Stimulated activated CD8-positive, alpha-beta memory T cell treated with anti-CD3 and anti-CD28 coated beads, Interleukin-4, amount 100 ng/mL, for 4 hours (primary cell): ENCODE measurements around the gene RGS3.

Experiments
- DNase-seq, 2 donors: peaks; one replicate each; pipeline ENCODE4 v3.0.0-alpha.2; 2020; ENCODE audit warnings: low read depth in 2 of 2, low spot score in 1 of 2

RGS3 gene

GRCh38 chr9:113511047-113511521 is 47.6 kb downstream of the RGS3 start:
- DNase-seq = no peak

- peak; percentile 53 to 77 for DNase-seq
These were observed 48.6 kb downstream of the RGS3 start for GRCh38 chr9:113511856-113512761.

DNA sequence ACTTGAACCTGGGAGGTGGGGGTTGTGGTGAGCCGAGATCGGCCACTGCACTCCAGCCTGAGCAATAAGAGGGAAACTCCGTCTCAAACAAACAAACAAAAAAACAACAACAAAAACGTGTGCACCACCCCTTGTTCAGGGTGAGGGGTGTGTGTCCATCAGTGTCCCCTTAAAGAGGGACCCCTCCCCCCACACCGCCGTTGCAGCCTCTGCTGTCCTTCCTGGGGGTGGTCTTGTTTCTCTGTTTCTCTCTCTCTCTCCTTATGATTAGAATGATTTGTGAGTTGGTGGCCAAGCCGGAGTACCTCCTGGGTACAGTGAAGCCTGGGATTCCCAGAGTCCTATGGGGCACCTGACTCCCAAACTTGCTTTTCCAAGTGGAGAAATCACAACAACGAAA is 49.6 kb downstream of the RGS3 start:
- no peak for DNase-seq

GRCh38 chr9:113513536-113513935 is 50.0 kb downstream of the RGS3 start:
- no peak for DNase-seq

DNA sequence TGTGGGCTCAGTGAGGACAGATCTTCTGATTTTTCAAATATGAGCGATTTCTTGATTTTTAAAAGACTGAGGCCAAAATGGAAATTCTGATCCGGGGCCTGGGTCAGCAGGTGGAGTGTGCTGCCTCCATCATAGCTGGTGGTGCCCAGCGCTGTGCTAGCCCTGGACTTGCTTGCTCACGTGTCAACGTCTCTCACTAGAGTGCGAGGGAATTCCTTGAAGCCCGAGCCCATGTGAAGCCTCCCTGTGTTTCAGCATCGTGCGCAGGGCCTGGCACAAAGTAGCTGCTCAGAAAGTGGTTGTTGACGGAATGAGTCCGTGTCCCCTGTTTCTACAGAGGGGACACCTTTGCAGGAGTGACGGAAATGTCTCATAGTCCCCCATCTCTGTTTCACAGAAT is 50.5 kb downstream of the RGS3 start:
- no peak for DNase-seq

- DNase-seq = no peak
These were observed 51.2 kb downstream of the RGS3 start for GRCh38 chr9:113514748-113515147.

GRCh38 chr9:113515862-113516261 is 52.3 kb downstream of the RGS3 start:
- DNase-seq = no peak

DNA sequence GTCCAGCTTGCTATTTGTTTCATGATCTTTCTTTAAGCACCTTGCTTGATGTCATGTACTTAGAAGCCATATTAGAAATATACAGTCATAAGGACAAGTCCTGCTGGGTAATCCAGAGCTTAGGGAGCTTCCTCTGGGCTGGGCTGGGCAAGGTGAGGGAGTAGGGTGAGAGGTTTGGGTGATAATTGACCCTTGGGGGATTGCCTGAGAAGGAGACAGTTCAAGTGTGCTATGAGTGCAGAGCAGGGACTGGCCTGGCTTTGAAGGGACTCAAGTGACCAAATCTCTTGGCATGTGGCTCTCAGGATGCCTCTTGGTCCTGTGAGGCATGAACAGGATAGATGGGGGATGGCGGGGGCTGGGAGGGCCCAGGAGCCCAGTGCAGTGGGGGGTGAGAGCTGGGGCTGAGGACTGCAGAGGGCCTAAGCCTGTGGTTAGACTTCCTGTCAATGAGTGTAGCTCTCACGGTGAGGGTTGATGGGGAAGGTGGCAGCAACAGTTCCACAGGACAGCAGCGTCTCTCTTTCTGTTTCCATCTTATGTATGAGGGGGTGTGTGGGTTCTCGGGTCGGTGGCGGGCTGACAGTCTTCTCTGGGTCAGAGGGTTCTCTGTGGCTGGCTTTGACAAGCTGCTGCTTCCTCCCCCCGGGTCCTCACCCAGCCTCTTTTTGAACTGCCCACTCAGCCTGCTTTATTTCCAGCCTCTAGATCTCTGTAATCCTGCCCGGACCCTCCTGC is 53.5 kb downstream of the RGS3 start:
- peak; percentile 38 to 67 for DNase-seq

DNA sequence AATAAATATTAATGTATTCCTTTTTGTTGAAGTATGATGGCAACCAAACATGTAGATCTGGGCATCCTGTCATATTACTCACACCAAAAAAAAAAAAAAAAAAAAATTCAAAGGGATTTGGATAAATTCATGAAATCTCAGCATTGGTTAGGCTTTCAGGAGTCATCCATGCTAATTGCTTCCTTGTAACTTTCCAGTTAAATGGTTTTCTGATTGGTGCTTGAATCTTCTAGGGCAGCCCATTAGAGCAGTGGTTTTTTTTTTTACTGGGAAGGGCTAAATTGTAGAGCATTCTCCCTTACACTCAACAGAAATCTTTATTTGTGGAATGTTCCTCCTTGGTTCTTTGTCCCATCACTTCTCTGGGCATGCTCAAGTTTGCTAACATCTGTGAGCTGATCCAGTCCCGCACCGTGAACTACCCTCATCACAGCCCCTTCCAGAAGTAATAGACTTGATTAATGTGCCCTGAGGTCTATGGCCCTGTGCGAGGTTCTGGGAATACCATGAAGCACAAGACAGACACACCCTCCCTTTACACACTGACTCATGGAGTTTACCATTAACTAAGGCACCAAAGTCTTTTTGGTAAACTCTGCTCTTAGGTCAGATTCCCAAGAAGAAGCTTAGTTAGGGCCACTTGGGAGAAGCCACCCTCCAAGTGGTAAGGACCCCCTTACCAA is 56.0 kb downstream of the RGS3 start:
- no peak for DNase-seq

- DNase-seq = peak in 1 of 2 donors; percentile 44
These were observed 56.6 kb downstream of the RGS3 start for GRCh38 chr9:113520109-113520642.

GRCh38 chr9:113521693-113522255 is 58.2 kb downstream of the RGS3 start:
- no peak for DNase-seq

GRCh38 chr9:113522419-113522818 is 58.9 kb downstream of the RGS3 start:
- no peak for DNase-seq

- DNase-seq = no peak
These were observed 59.3 kb downstream of the RGS3 start for GRCh38 chr9:113522858-113523257.

- DNase-seq = peak; percentile 42 to 74
These were observed 60.1 kb downstream of the RGS3 start for GRCh38 chr9:113523421-113524141.

- DNase-seq = no peak
These were observed 60.9 kb downstream of the RGS3 start for GRCh38 chr9:113524468-113524867.

- no peak for DNase-seq
These were observed 61.7 kb downstream of the RGS3 start for GRCh38 chr9:113525205-113525604.

DNA sequence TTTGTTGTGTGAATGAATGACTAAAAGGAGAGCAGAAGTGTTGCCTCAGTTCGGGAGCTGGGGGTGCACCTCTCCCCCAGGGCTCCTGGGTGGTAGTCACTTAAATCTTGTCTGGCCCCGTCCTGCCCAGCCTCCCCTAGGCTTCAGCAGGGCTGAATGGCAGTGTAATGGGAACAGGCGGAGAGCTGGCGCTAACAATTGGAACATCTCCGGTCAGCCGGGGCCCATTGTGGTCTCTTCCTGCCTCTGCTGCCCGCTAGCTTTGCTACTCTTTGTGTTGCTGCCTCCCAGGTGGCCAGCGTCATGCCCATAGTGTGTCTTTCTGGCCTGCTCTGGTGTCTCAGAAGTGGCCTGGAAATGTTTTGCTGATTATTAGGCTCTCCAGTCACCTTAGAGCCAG is 62.3 kb downstream of the RGS3 start:
- no peak for DNase-seq

DNA sequence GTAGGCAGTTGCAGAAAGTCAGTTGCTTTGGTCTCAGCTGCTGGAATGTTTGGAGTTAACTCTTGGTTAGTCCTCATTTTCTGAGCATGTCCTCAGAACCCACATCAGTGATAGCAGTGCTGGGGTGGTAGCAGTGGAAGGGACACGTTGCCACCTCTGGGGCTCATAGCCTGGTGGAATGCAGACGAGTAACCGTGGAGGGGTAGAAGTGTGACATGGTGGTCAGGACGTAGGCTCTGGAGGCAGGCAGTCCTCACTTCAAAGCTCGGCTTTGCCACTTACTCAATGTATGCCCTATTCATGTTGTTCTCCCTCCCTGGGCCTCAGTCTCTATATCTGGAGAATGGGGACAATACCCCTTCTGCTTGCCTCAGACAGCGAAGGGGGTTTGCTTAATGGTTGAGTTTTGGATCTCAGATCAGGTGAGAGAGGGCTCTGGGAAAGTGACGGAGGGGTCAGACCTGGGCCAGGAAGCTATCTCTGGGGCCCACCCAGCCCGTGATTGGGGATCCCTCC is 62.8 kb downstream of the RGS3 start:
- DNase-seq = no peak

DNA sequence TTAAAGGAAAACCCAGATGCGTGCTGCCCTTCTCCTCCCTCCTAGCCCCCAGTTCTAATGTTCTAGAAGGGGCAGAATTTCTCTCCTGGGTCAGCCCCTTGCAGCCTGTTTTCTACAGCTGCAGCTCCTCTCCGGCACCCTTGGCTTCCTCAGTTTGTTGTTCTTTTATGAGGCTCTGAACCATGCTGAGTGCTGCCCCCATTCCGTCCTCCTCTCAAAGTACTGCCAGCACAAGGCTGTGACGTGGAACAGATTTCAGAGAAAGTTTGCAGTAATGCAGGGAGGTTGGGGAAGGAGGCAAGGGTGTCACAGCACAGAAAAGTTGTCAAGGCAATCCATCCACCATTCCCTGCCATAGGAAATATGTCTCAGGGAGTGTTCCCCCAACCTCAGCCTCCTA is 63.3 kb downstream of the RGS3 start:
- DNase-seq = no peak

DNA sequence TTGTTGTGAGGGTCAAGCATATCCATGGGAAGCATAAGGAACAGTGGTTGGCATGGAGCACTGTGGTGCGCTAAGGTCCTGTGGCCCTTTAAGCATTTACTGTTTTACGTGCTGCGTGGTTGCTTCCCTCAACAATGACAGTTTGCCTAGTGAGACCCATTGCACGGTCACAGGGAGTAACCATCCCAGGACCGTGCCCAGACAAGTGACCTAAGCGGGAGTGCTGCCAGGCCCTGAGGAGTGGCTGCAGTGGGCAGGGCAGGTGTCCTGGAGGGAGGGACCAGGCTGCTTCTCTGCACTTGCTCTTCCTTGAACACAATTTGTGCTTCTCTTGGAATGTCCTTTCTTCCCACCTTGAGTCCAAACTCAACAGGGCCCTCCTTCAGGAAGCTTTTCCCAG is 64.6 kb downstream of the RGS3 start:
- no peak for DNase-seq
